Sigmoid colon (tissue), 4 donors: ENCODE measurements around the gene LAPTM5.

Experiments
- EP300 ChIP-seq, 4 donors: sonication (generic); formaldehyde crosslinking; IDR thresholded peaks; one replicate each; pipeline ENCODE4 v1.6.1; 2017; ENCODE audit warnings: antibody characterized with exemption in 4 of 4
- POLR2A ChIP-seq, 2 donors: fragments of 450-650 bp; IDR thresholded peaks; one replicate each; pipeline ENCODE4 v1.6.1; 2016; ENCODE audit warnings: antibody characterized with exemption in 2 of 2, mild to moderate bottlenecking in 2 of 2, moderate library complexity in 2 of 2
- POLR2AphosphoS5 ChIP-seq, 4 donors: sonication (generic); formaldehyde crosslinking; IDR thresholded peaks; one replicate each; pipeline ENCODE4 v1.6.1; 2017; ENCODE audit warnings: antibody characterized with exemption in 4 of 4
- TF ChIP-seq, protein P1 (sequence below), 4 experiments: fragments of 450-650 bp in 3 of 4; fragments of 200-600 bp in 1 of 4; IDR thresholded peaks; one replicate each; pipeline ENCODE4 v1.5.1; 2016 to 2019; ENCODE audit warnings: antibody characterized with exemption in 4 of 4, mild to moderate bottlenecking in 3 of 4, moderate library complexity in 2 of 4

GRCh38 chr1:30696831-30697230, 60.7 kb downstream of the LAPTM5 start:
- TF ChIP-seq, protein P1, sequence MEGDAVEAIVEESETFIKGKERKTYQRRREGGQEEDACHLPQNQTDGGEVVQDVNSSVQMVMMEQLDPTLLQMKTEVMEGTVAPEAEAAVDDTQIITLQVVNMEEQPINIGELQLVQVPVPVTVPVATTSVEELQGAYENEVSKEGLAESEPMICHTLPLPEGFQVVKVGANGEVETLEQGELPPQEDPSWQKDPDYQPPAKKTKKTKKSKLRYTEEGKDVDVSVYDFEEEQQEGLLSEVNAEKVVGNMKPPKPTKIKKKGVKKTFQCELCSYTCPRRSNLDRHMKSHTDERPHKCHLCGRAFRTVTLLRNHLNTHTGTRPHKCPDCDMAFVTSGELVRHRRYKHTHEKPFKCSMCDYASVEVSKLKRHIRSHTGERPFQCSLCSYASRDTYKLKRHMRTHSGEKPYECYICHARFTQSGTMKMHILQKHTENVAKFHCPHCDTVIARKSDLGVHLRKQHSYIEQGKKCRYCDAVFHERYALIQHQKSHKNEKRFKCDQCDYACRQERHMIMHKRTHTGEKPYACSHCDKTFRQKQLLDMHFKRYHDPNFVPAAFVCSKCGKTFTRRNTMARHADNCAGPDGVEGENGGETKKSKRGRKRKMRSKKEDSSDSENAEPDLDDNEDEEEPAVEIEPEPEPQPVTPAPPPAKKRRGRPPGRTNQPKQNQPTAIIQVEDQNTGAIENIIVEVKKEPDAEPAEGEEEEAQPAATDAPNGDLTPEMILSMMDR (IDR thresholded peaks at IDR 0.05): no peak
- no peak for TF ChIP-seq EP300 (IDR thresholded peaks at IDR 0.05)
- no peak for TF ChIP-seq POLR2A (IDR thresholded peaks at IDR 0.05)
- no peak for TF ChIP-seq POLR2AphosphoS5 (IDR thresholded peaks at IDR 0.05)
